H1 (cell line): ENCODE measurements around the gene FADS6. TPM values are rescaled to one million over a fixed set of nuclear protein-coding genes. Genes with fewer than 3 reads are reported as not detected.

ENCODE experiments used
- SAP30 ChIP-seq: fragments of 300-600 bp; sonication (generic); IDR thresholded peaks from 2 replicates; pipeline ENCODE4 v1.7.1; 2012; ENCODE audit warnings: low read length, moderate library complexity, mild to moderate bottlenecking, inconsistent platforms; ENCODE audit not compliant: insufficient read depth, insufficient replicate concordance
- SP1 ChIP-seq: IDR thresholded peaks from 2 replicates; pipeline ENCODE4 v1.6.1; 2011; ENCODE audit warnings: low read depth, low read length
- polyA plus RNA-seq, 7 experiments: library from polyadenylated mRNA; depleted of rRNA in 3 of 7; stranded (reverse) in 5 of 7; unstranded in 2 of 7; fragments of >200 nt in 5 of 7; fragments of 200-250 nt in 2 of 7; gene quantifications; 1 replicate in 5 of 7; 2 replicates in 1 of 7; 4 replicates in 1 of 7; pipeline versions ENCODE4 v1.2.1 to v1.2.3, GENCODE V29; 2011 to 2013; ENCODE audit warnings: missing spikeins in 2 of 7, mixed read lengths in 2 of 7
- total RNA-seq: library from RNA; stranded (reverse); fragmentation: NEBNext Ultra II Directional; extraction: Animal tissue kit (Norgen Biotek cat#: 25700); gene quantifications from 2 replicates; pipeline ENCODE4 v1.2.1, GENCODE V29; 2021

Gene FADS6
- total and polyA plus RNA-seq, 2 of the 8 experiments (the other 6 are each of a cell fraction or from before 2014, with no cell fraction given), result 0.56 to 2.5 TPM

- TF ChIP-seq SAP30 (no peak), SP1 (no peak)
Measured at GRCh38 chr17:74903034-74903433, 9.6 kb upstream of the FADS6 start (continued).
